Gastrocnemius medialis (tissue), 4 donors: ENCODE data around the gene DCAF8. TPM values are rescaled to one million over a fixed set of nuclear protein-coding genes. Genes with fewer than 3 reads are reported as not detected.

ENCODE experiments used
- ATAC-seq, 2 donors: fragments of 150-250 bp; one replicate each; pipeline ENCODE4 v1.9.1; 2016
- DNase-seq, 2 donors: peaks; one replicate each; pipeline ENCODE4 v3.0.0-alpha.2; 2019
- H3K27ac ChIP-seq, 4 donors: fragments of 200-600 bp; sonication (generic); 1 replicate in 1 of 4; 2 replicates in 3 of 4; pipeline ENCODE4 v1.5.1; 2016 to 2018; ENCODE audit warnings: mild to moderate bottlenecking in 2 of 4, moderate library complexity in 1 of 4
- H3K27me3 ChIP-seq, 3 donors: fragments of 200-600 bp; sonication (generic) in 2 of 3; 1 replicate in 1 of 3; 2 replicates in 2 of 3; pipeline versions ENCODE4 v1.5.1 to v1.6.0; 2016 to 2019; ENCODE audit warnings: mild to moderate bottlenecking in 1 of 3, moderate library complexity in 1 of 3
- H3K36me3 ChIP-seq, 2 donors: fragments of 200-600 bp; sonication (generic) in 1 of 2; one replicate each; pipeline ENCODE4 v1.5.1; 2017 to 2018
- H3K4me1 ChIP-seq, 2 donors: fragments of 200-600 bp; sonication (generic) in 1 of 2; one replicate each; pipeline ENCODE4 v1.5.1; 2016 to 2017; ENCODE audit warnings: mild to moderate bottlenecking in 2 of 2
- H3K4me3 ChIP-seq, 4 donors: fragments of 200-600 bp; sonication (generic) in 3 of 4; 1 replicate in 1 of 4; 2 replicates in 3 of 4; pipeline ENCODE4 v1.5.1; 2016 to 2019; ENCODE audit warnings: mild to moderate bottlenecking in 2 of 4
- H3K9me3 ChIP-seq, 3 donors: fragments of 200-600 bp; sonication (generic) in 2 of 3; 1 replicate in 1 of 3; 2 replicates in 2 of 3; pipeline ENCODE4 v1.5.1; 2016 to 2019
- CTCF ChIP-seq, 5 experiments: fragments of 450-650 bp in 3 of 5; fragments of 200-600 bp in 2 of 5; sonication (generic) in 2 of 5; IDR thresholded peaks in 4 of 5; conservative IDR thresholded peaks in 1 of 5; 1 replicate in 4 of 5; 2 replicates in 1 of 5; pipeline ENCODE4 v1.5.1; 2016 to 2019; ENCODE audit warnings: antibody characterized with exemption in 5 of 5, mild to moderate bottlenecking in 3 of 5, moderate library complexity in 3 of 5
- POLR2A ChIP-seq, 2 donors: fragments of 450-650 bp; IDR thresholded peaks; one replicate each; pipeline ENCODE4 v1.6.1; 2017; ENCODE audit warnings: antibody characterized with exemption in 2 of 2, mild to moderate bottlenecking in 2 of 2, moderate library complexity in 2 of 2
- in situ Hi-C, 4 donors: fragments of 200-750 bp; cut with MboI; loops; one replicate each; pipeline versions ENCODE4 v1.15.0 to v1.8.0; 2017; ENCODE audit warnings: low sequenced_read_pairs in 4 of 4
- intact Hi-C: fragments of 100-400 bp; cut with DNase I; formaldehyde crosslinking; loops from one replicate; pipeline ENCODE4 v1.15.1; 2023; ENCODE audit warnings: low total_unique reads
- total RNA-seq, 4 donors: library from RNA; depleted of rRNA; stranded (reverse); fragments of >200 nt; gene quantifications; one replicate each; pipeline versions ENCODE4 v1.1.0 to v1.2.3, GENCODE V29; 2016

The DCAF8 gene
- total RNA-seq, 4 donors from 2014 or later, result 170 to 208 (median 196) TPM

GRCh38 chr1:160186729-160187128 is 75.6 kb downstream of the DCAF8 start:
- Histone ChIP-seq H3K4me3 (no peak overlapping the region), H3K9me3 (no peaks in the 10 kb centered on the region), H3K4me1 (peaks cover 28 to 41% of the 10 kb centered on the region in 2 donors), H3K27ac (peak overlapping the region; percentile 90 to 95 (median 92)), H3K27me3 (no peaks in the 10 kb centered on the region), H3K36me3 (no peaks in the 10 kb centered on the region)
- DNase-seq (no peak), ATAC-seq (no peak)
- intact Hi-C loops, result no loop called here
- in situ Hi-C loops, result loop anchor here in 1 of 4 donors (10.0 kb wide), 1 partner anchor 82 kb away; no protein-coding TSS in a partner anchor
- TF ChIP-seq POLR2A (IDR thresholded peaks at IDR 0.05) (no peak), CTCF (IDR thresholded peaks at IDR 0.05 in 4 of 5, conservative IDR thresholded peaks at IDR 0.05 in 1 of 5) (no peak)

GRCh38 chr1:160186246-160186645 is 76.1 kb downstream of the DCAF8 start:
- Histone ChIP-seq H3K4me1 (peaks cover 24 to 36% of the 10 kb centered on the region in 2 donors), H3K4me3 (no peak overlapping the region), H3K27me3 (no peaks in the 10 kb centered on the region), H3K27ac (peak overlapping the region in 1 of 4 donors; percentile 95), H3K36me3 (no peaks in the 10 kb centered on the region), H3K9me3 (no peaks in the 10 kb centered on the region)
- intact Hi-C loops (no loop called here), in situ Hi-C loops (loop anchor here in 1 of 4 donors (10.0 kb wide), 1 partner anchor 81 kb away; no protein-coding TSS in a partner anchor)
- no peak for TF ChIP-seq POLR2A (IDR thresholded peaks at IDR 0.05)
- TF ChIP-seq CTCF (IDR thresholded peaks at IDR 0.05 in 4 of 5, conservative IDR thresholded peaks at IDR 0.05 in 1 of 5), result no peak
- DNase-seq (no peak), ATAC-seq (no peak)

- no peaks in the 10 kb centered on the region for H3K4me1 ChIP-seq
- TF ChIP-seq CTCF (IDR thresholded peaks at IDR 0.05 in 4 of 5, conservative IDR thresholded peaks at IDR 0.05 in 1 of 5), result no peak
- no peak for TF ChIP-seq POLR2A (IDR thresholded peaks at IDR 0.05)
- ATAC-seq (no peak), DNase-seq (no peak)
- in situ Hi-C loops, result no loop called here
- intact Hi-C loops, result no loop called here
- H3K27me3 ChIP-seq, result no peaks in the 10 kb centered on the region
- no peaks in the 10 kb centered on the region for H3K9me3 ChIP-seq
- no peak overlapping the region for H3K27ac ChIP-seq
- no peaks in the 10 kb centered on the region for H3K36me3 ChIP-seq
- H3K4me3 ChIP-seq, result no peak overlapping the region
Observed at GRCh38 chr1:160179336-160179735, 83.0 kb downstream of the DCAF8 start.

- ATAC-seq (no peak), DNase-seq (no peak)
- TF ChIP-seq POLR2A (IDR thresholded peaks at IDR 0.05), result no peak
- no peak for TF ChIP-seq CTCF (IDR thresholded peaks at IDR 0.05 in 4 of 5, conservative IDR thresholded peaks at IDR 0.05 in 1 of 5)
- H3K27me3 ChIP-seq, result no peaks in the 10 kb centered on the region
- in situ Hi-C loops (no loop called here), intact Hi-C loops (no loop called here)
- no peaks in the 10 kb centered on the region for H3K36me3 ChIP-seq
- H3K27ac ChIP-seq, result no peak overlapping the region
- H3K9me3 ChIP-seq, result no peaks in the 10 kb centered on the region
- no peaks in the 10 kb centered on the region for H3K4me1 ChIP-seq
- H3K4me3 ChIP-seq, result no peak overlapping the region
Observed at GRCh38 chr1:160178731-160179130, 83.6 kb downstream of the DCAF8 start.

GRCh38 chr1:160177667-160178066 is 84.7 kb downstream of the DCAF8 start:
- ATAC-seq, result no peak
- TF ChIP-seq CTCF (IDR thresholded peaks at IDR 0.05 in 4 of 5, conservative IDR thresholded peaks at IDR 0.05 in 1 of 5) (no peak), POLR2A (IDR thresholded peaks at IDR 0.05) (no peak)
- intact Hi-C loops, result no loop called here
- H3K4me1 ChIP-seq, result no peaks in the 10 kb centered on the region
- in situ Hi-C loops, result no loop called here
- no peak for DNase-seq
- H3K27ac ChIP-seq, result no peak overlapping the region
- no peaks in the 10 kb centered on the region for H3K27me3 ChIP-seq
- no peak overlapping the region for H3K4me3 ChIP-seq
- no peaks in the 10 kb centered on the region for H3K9me3 ChIP-seq
- H3K36me3 ChIP-seq, result no peaks in the 10 kb centered on the region
